ENCODE data around the gene NOXO1.
A peak's percentile ranks its signal among the peaks of the same experiment; 100 is the strongest.

NOXO1 gene

DNA sequence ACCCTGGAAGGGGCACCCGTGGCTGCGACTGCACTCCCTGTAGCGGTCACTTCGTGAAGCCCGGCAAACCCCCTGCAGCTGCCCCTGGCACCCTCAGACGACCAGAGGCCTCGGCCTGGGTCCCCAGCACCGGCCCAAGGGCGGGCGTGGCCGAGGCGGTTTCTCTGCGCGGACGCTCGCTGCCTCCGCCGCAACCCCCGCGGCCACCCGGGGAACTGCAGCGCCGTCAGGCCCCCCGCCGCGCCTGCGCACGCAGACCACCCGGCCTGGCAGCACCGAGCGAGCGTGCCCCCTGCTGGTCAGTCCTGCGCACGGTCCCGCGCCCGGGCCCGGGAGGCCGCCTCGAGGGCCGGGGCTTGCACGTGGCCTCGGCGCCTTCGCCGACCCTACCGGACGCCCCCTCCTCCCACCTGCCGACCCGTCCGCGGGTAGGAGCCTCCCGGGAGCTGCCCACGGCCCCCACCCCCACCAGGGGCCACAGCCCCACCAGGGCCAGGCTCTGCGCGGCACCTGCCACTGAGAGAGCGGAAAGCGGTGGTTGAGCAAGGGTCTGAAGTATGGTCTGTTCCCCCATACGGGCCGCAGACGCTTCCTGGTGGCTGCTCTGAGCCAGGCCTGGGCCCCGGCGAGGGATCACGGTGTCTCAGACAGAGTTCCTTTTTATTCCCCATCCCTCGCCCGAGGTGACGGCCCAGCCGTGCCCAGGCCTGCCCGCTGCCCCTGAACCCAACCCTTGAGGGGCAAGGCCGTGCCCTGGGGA lies 51.5 kb downstream of the NOXO1 start:
- H3K9ac ChIP-seq (ENCODE audit: insufficient read length, low read depth), result peak overlapping the region; percentile 61
- peaks cover 8% of the 10 kb centered on the region for H3K27me3 ChIP-seq (ENCODE audit: insufficient read depth, insufficient read length)
- peaks cover 8% of the 10 kb centered on the region; the same call in 1 of the 2 replicates for H3K9me3 ChIP-seq (ENCODE audit: insufficient read depth, low read length)
- peak; percentile 71 for DNase-seq (ENCODE audit: low read depth, low spot score)
- peak overlapping the region; percentile 38 for H3K4me3 ChIP-seq (ENCODE audit: insufficient read length, low read depth)
- peaks cover 20% of the 10 kb centered on the region for H3K4me1 ChIP-seq (ENCODE audit: insufficient read depth, insufficient read length)
- TF ChIP-seq SUZ12 (IDR thresholded peaks at IDR 0.05; ENCODE audit: extremely low read depth, insufficient read depth, insufficient read length) (no peak), ZNF274 (IDR thresholded peaks at IDR 0.05; ENCODE audit: low read depth, low read length) (no peak), YY1 (IDR thresholded peaks at IDR 0.05; ENCODE audit: insufficient read depth, insufficient read length) (no peak)
- H3K36me3 ChIP-seq (ENCODE audit: insufficient read depth, insufficient read length, low read length), result no peaks in the 10 kb centered on the region

DNA sequence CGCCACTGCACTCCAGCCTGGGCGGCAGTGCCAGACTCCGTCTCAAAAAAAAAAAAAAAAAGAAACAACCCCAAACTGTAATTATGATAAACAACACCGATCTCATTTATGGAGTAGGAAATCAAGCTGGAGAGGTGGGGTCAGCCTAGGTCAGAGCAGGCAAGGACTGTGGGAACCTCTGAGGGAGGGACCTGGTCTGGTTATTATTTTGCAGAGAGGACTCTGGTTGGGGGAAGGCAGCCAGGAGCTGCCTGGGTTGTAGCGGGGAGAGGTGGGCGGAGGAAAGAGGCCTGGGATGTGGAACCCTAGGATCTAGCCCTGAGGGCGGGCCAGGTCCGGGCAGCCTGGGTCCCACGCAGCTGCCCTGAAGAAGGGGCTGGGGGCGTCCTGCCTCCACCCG lies 52.2 kb downstream of the NOXO1 start:
- TF ChIP-seq YY1 (IDR thresholded peaks at IDR 0.05; ENCODE audit: insufficient read depth, insufficient read length), result no peak
- no peak for TF ChIP-seq ZNF274 (IDR thresholded peaks at IDR 0.05; ENCODE audit: low read depth, low read length)
- TF ChIP-seq SUZ12 (IDR thresholded peaks at IDR 0.05; ENCODE audit: extremely low read depth, insufficient read depth, insufficient read length), result no peak
- no peaks in the 10 kb centered on the region for H3K36me3 ChIP-seq (ENCODE audit: insufficient read depth, insufficient read length, low read length)
- peaks cover 27% of the 10 kb centered on the region for H3K4me1 ChIP-seq (ENCODE audit: insufficient read depth, insufficient read length)
- H3K4me3 ChIP-seq (ENCODE audit: insufficient read length, low read depth), result peak overlapping the region; percentile 38
- peak overlapping the region; percentile 61 for H3K9ac ChIP-seq (ENCODE audit: insufficient read length, low read depth)
- H3K27me3 ChIP-seq (ENCODE audit: insufficient read depth, insufficient read length), result peaks cover 8% of the 10 kb centered on the region
- no peak for DNase-seq (ENCODE audit: low read depth, low spot score)
- H3K9me3 ChIP-seq (ENCODE audit: insufficient read depth, low read length), result peaks cover 8% of the 10 kb centered on the region; the same call in 1 of the 2 replicates

Measured in NT2/D1 (cell line).